NCI-H2081 (cell line): Measurements from ENCODE around the gene ACOT13.
"Not testable (repeated sequence)": the region's sequence is repeated elsewhere in the genome, so short reads cannot be mapped to it uniquely, and the experiment has no call there.

Experiments used
- DNase-seq, 2 experiments: peaks; one replicate each; lab custom pipeline; 2025; lab: John Stamatoyannopoulos, UW

ACOT13 gene

DNA sequence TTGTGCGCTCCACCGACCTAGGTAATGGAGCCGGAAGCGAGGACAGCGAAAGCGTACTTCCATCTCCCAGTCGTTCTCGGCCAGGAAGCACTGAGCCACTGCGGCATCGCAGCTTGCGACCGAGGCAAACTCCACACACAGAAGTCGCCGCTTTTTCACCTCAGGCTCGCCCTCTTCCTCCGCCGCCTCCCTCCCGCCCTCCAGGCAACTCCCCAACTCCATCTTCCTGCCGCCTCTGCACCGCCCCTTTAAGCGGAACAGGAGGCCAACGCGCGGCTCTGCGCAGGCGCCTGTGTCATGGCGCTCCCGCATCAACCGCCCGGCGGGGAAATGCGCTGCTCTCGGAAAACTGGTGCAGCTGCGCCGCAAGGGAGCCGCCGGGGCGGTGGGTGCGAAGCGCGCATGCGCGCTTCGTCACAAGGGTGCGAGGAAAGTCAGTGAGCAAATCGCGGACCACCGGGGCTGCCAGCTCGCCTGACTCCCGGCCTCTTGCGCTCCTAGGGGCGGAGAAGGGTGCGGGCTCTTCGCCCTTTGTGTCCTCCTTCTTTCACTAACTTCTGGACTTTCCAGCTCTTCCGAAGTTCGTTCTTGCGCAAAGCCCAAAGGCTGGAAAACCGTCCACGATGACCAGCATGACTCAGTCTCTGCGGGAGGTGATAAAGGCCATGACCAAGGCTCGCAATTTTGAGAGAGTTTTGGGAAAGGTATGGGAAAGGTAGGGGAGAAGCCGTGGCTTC, at the start of gene ACOT13, which contains the start of gene TDP2:
TSS of gene ACOT13 (plus strand) at position 437 of the 737 bp plus-strand sequence. CDS start at position 624, 187 bp downstream.
TSS of gene TDP2 (minus strand) at position 259 of the 737 bp plus-strand sequence. CDS start at position 222, 37 bp downstream.
- DNase-seq = peak; percentile 97 to 98

DNA sequence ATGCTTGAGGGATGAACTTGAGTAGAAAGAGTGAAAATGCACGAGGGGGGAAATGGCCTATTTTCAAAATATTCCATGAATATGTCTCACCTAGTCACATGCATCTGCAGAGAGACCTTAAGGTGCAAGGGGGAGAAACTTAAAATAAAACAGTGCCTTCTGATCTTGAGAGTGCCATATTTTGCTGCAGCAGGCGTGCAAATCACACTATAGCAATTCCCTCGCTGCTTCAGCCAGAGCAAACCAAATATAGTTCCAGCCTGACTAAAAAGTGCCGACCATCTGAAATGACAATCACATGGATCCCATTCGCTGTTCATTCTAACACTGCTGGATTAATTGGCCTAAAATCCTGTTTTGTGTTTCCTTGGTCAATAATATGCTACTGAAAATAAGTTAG, 47.2 kb upstream of the ACOT13 start:
- no peak for DNase-seq

DNA sequence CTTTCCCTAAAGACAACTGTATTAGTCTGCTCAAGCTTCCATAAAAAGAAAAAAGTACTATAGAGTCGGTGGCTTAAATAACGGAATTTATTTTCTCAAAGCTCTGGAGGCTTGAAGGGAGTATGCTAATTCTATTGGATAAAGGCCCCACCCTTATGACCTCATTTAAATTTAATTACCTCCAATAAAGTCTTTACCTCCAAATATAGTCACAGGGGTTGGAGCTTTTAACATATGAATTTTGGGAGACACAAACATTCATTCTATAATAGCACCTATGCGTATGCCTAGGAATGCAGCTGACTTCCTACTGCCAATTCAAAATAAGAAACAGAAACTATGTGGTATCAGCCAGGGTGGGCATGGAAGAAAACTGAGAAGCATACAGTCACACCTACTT, 46.2 kb upstream of the ACOT13 start:
- no peak for DNase-seq

DNA sequence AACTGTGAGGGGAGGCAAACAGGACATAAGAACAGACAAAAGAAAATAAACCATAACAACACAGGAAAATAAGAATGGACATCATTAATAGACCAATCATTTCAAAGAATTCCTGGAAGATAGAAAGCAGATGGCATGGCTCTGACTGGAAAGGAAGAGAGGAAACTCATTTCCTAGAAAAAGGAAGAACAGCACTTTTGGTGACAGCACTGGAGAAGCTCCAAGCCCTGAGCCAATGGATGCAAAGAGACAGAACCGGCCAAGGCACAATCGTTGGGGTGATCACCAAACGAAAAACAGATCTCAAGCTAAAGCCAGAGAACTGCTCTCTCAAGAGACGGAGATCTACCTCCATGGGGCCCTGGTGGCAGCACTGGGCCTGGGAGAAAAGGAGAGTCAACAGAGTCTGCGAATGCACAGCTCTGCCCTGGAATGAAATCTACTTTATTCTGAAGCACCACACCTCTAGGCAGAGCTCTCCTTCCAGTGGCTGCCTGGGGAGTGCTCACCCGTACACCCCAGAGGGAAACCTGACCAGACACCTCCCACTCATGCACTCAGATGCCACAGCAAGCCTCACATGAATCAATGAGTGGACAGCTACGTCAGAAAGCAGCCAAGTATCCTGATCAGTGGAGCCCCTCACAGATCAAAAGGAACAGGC, 45.1 kb upstream of the ACOT13 start:
- no peak for DNase-seq

GRCh38 chr6:24630856-24631505, 35.9 kb upstream of the ACOT13 start:
- no peak for DNase-seq

DNA sequence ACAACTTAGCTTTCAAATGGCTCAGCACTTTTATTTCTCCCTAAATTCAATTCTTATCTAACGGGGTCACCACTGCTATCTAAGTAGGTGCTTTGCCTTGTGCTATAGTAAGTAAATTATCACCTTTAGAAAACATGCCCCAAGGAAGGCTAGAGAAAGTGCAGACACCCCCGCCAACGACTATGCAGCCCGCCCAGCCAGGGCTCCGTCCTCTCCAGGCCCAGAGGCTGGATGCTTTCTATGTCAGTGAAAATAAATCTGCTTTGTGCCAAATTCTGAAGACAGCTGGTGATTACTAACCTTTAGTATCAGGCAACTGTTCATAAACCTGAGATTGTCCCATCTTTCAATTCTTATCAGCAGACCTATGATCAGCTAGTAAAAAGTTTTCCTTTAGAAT, 35.2 kb upstream of the ACOT13 start:
- DNase-seq = no peak

DNA sequence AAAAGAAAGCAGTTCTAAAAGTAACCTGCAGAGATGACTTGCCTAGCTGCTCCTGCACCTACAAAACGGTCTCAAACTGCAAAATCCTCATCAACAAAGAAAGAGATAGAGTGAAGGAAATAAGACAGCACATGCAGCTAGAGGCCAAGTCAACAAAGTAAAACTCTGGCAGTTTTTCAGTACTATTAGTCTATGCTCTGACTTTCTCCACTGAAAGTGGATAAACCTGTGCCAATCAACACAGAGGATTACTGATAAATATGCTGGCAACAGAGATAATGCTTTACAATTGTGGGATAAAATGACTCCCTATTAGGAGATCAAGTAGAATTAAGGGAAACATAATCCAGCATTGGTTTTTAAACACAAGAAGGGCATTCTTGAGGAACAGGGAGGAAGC, 34.3 kb upstream of the ACOT13 start:
- no peak for DNase-seq

GRCh38 chr6:24636681-24637080, 30.2 kb upstream of the ACOT13 start:
- no peak for DNase-seq

- DNase-seq = no peak
Observed at GRCh38 chr6:24640166-24640565, 26.7 kb upstream of the ACOT13 start.

- not testable (repeated sequence) for DNase-seq
Observed at GRCh38 chr6:24640631-24641030, 26.2 kb upstream of the ACOT13 start.

DNA sequence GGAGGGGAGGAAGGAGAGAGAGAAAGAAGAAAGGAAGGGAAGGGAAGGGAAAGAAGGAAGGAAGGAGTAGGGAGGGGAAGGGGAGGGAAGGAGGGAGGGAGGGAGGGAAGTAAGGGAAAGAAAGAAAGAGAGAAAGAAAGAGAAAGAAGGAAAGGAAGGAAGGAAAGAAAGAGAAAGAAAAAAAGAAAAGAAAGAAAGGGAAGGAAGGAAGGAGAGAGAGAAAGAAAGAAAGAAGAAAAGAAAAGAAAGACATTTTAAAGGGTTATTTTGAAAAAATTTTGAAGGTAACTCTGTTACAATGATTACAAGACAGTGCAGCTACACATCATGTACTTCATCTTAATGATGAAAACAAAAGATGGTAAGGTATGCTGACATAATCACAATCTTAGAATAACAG, 24.8 kb upstream of the ACOT13 start:
- no peak for DNase-seq

GRCh38 chr6:24643920-24644319, 23.0 kb upstream of the ACOT13 start:
- no peak for DNase-seq

DNA sequence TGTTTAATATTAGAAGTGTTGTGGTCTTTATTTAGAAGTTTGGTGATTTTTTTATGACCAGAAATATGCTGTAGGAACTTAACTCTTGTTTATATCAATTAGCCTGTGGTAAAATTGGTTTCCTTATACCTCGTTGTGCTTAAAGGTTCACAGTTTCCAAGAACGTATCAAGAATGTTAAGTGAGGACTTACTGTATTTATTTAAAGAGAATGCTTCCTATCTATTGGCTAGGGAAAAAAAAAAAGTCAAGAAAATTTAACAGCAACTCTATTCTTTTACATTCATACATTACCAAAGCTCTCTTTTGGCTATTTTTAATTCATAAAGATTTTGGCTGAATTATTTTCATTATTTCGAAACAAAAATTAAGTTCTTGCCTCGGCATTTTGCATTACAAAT, 22.5 kb upstream of the ACOT13 start:
- no peak for DNase-seq

DNA sequence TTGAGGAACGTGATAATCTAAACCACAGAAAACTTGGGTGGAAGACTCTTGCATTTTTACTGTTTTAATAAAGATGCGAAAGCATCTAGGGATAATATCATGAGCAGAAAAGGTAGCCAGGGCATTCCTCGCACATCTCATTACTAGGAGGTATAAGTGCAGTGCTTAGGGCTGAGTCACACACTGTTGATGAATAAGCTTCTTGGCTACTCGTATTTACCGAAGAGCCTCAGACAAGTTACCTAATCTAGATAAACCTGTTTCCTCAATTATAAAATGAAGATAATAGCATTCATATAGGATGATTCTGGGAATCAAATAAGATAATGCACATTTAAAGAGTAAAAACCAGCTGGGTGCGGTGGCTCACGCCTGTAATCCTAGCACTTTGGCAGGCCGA, 20.1 kb upstream of the ACOT13 start:
- no peak for DNase-seq

- DNase-seq = no peak
Observed at GRCh38 chr6:24648276-24648675, 18.6 kb upstream of the ACOT13 start.

GRCh38 chr6:24649691-24650090, 17.2 kb upstream of the ACOT13 start:
- DNase-seq = no peak

GRCh38 chr6:24650365-24650764, 16.5 kb upstream of the ACOT13 start:
- no peak for DNase-seq

DNA sequence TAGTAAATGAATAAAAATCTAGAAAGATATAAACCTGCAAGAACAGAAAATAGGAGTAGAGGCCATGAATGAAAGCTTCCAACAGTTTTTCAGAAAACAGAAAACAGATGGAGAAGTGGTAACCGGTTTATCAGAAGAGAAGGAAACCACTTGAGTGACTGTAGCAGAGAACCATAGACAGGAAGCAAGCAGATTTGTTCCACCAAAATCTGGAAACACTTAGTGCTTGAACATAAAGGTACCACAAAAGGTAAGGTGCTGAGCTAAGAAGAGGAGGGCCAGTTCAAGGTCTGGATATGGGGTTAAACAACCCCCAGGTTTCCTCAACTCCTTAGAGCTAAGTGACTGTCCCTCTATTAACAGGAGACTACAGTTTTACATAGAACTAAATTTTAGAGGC, 11.7 kb upstream of the ACOT13 start:
- no peak for DNase-seq

DNA sequence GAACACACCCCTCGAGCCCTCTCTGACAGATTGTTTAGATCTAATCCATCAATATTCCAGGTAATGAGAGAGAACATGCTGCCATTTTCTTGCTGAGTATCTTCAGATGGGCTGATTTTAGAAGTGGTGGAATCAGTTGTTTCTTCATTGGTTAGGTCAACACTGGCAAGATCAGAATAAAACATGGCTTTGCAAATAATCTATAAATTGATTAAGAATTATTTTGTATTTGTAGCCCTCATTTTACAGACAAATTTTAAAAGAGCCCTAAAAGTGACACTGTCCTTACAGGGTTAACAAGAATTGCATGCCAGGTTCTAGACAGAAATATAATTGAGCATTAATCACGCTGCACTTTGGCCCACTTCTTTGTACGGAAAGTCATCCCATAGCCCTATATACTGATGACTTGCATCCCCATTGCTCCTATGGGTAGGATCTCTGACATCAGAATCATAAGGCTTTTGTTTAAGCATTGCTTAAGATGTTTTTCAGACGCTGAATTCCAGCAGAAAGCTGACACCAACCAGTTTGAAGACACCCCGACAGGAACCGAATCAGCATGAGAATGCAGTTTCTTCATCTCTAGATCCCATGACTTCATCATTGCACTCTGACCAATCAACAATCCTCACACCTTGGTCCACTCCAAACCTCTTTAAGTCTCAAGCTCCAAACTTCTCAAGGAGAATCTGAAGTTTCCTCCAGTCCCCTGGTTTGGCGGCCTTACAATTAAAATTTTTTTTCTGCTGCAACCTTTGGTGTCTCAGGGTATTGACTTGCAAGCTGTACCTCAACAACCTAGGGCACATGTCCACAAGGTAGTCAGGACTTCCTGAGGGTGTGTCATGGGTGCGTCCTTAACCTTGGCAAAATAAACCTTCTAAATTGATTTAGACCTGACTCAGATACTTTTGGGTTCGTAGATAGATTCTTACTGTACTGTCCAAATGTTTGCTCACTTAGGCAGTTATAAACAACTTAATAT, 8.0 kb upstream of the ACOT13 start:
- no peak for DNase-seq

DNA sequence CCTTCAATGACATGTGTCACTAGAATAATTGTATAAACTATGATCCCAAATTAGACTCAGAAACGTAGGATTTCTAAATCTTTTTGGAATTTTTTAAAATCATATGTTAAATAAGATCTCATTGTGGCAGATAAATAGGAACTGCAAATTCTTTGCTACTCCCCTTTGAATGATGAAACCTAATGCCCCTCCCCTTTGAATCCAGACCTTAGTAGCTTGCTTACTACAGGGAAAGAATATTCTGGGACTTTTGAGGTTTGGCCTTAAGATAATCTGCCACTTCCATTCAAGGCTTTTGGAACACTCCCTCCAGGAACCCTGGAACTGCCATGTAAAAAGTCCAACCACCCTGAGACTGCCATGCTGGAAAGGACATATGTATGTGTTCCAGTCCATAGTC, 7.3 kb upstream of the ACOT13 start:
- DNase-seq = no peak

DNA sequence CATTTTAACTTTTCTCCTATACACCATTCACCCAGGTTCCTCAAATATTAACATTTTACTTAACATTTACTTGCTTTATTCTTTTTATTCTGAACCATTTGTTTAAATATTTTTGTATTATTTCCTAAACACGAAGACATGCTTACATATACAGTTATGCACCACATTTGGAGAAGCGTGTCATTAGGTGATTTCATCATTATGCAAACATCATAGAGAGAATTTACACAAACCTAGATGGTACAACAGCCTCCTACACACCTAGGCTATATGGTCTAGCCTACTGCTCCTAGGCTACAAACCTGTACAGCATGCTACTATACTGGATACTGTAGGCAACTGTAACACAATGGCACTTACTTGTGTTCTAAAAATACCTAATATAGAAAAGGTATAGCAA, 6.8 kb upstream of the ACOT13 start:
- DNase-seq = no peak

- DNase-seq = peak in 1 of 2 experiments; percentile 28
Observed at GRCh38 chr6:24661759-24662158, 5.1 kb upstream of the ACOT13 start.
